HUES6 (cell line): Measurements from ENCODE around the gene NPIPB8.
"Not testable (repeated sequence)": the region's sequence is repeated elsewhere in the genome, so short reads cannot be mapped to it uniquely, and the experiment has no call there.

Experiments used
- H3K27ac ChIP-seq: 2 replicates; pipeline ENCODE4 v1.7.0; 2013; ENCODE audit warnings: low read depth, mild to moderate bottlenecking, low read length, inconsistent platforms
- H3K27me3 ChIP-seq: 2 replicates; pipeline ENCODE4 v1.6.1; 2013; ENCODE audit warnings: low read length; ENCODE audit not compliant: control insufficient read depth, insufficient read depth
- H3K36me3 ChIP-seq: 2 replicates; pipeline ENCODE4 v1.6.1; 2013; ENCODE audit warnings: low read length; ENCODE audit not compliant: control insufficient read depth, insufficient read depth
- H3K4me1 ChIP-seq: 2 replicates; pipeline ENCODE4 v1.6.1; 2013; ENCODE audit warnings: low read length; ENCODE audit not compliant: control insufficient read depth, insufficient read depth
- H3K4me3 ChIP-seq: 2 replicates; pipeline ENCODE4 v1.5.1; 2013; ENCODE audit warnings: low read depth, low read length
- H3K9ac ChIP-seq: one replicate; pipeline ENCODE4 v1.6.1; 2013; ENCODE audit warnings: mild to moderate bottlenecking, low read length
- H3K9me3 ChIP-seq: 2 replicates; pipeline ENCODE4 v1.6.1; 2013; ENCODE audit warnings: low read depth, low read length; ENCODE audit not compliant: control insufficient read depth, insufficient read depth

Gene NPIPB8

GRCh38 chr16:28637765-28638164 is at the start of gene NPIPB8:
TSS of gene NPIPB8 (plus strand) at chr16:28638065. CDS start at chr16:28638361, 296 bp downstream.
- H3K27me3 ChIP-seq, H3K27ac ChIP-seq, H3K9ac ChIP-seq, H3K36me3 ChIP-seq, H3K4me3 ChIP-seq, H3K9me3 ChIP-seq, H3K4me1 ChIP-seq: not testable (repeated sequence)

GRCh38 chr16:28589069-28589468 is 48.8 kb upstream of the NPIPB8 start:
- H3K27me3 ChIP-seq = no peaks in the 10 kb centered on the region
- peaks cover 41% of the 10 kb centered on the region for H3K36me3 ChIP-seq
- no peaks in the 10 kb centered on the region for H3K9me3 ChIP-seq
- no peaks in the 10 kb centered on the region for H3K4me1 ChIP-seq
- no peak overlapping the region for H3K27ac ChIP-seq
- no peak overlapping the region for H3K4me3 ChIP-seq
- no peak overlapping the region for H3K9ac ChIP-seq

GRCh38 chr16:28589930-28590329 is 47.9 kb upstream of the NPIPB8 start:
- H3K4me3 ChIP-seq = no peak overlapping the region
- H3K9ac ChIP-seq = no peak overlapping the region
- no peaks in the 10 kb centered on the region for H3K27me3 ChIP-seq
- no peaks in the 10 kb centered on the region for H3K9me3 ChIP-seq
- H3K4me1 ChIP-seq = no peaks in the 10 kb centered on the region
- peaks cover 39% of the 10 kb centered on the region for H3K36me3 ChIP-seq
- H3K27ac ChIP-seq = no peak overlapping the region

GRCh38 chr16:28590384-28591340 is 47.2 kb upstream of the NPIPB8 start:
- H3K9me3 ChIP-seq = no peaks in the 10 kb centered on the region
- no peaks in the 10 kb centered on the region for H3K4me1 ChIP-seq
- no peak overlapping the region for H3K9ac ChIP-seq
- H3K27ac ChIP-seq = no peak overlapping the region
- no peak overlapping the region for H3K4me3 ChIP-seq
- no peaks in the 10 kb centered on the region for H3K27me3 ChIP-seq
- H3K36me3 ChIP-seq = peaks cover 34% of the 10 kb centered on the region

GRCh38 chr16:28591355-28591754 is 46.5 kb upstream of the NPIPB8 start:
- Histone ChIP-seq H3K4me3 (no peak overlapping the region), H3K27me3 (no peaks in the 10 kb centered on the region), H3K27ac (no peak overlapping the region), H3K9ac (no peak overlapping the region), H3K4me1 (0 out of 2 replicates have a peak, but pooled peaks cover 3% of the 10 kb centered on the region), H3K9me3 (no peaks in the 10 kb centered on the region), H3K36me3 (peaks cover 32% of the 10 kb centered on the region)

GRCh38 chr16:28592511-28592910 is 45.4 kb upstream of the NPIPB8 start:
- H3K4me1 ChIP-seq = peaks cover 12% of the 10 kb centered on the region
- H3K27ac ChIP-seq = no peak overlapping the region
- no peaks in the 10 kb centered on the region for H3K9me3 ChIP-seq
- no peaks in the 10 kb centered on the region for H3K27me3 ChIP-seq
- no peak overlapping the region for H3K4me3 ChIP-seq
- no peak overlapping the region for H3K9ac ChIP-seq
- H3K36me3 ChIP-seq = peaks cover 25% of the 10 kb centered on the region

- H3K36me3 ChIP-seq = peaks cover 25% of the 10 kb centered on the region
- H3K27me3 ChIP-seq = no peaks in the 10 kb centered on the region
- H3K4me1 ChIP-seq = peaks cover 18% of the 10 kb centered on the region
- H3K9ac ChIP-seq = no peak overlapping the region
- H3K9me3 ChIP-seq = no peaks in the 10 kb centered on the region
- no peak overlapping the region for H3K4me3 ChIP-seq
- no peak overlapping the region for H3K27ac ChIP-seq
Observed at GRCh38 chr16:28592979-28593553, 44.8 kb upstream of the NPIPB8 start.

GRCh38 chr16:28595451-28595850 is 42.4 kb upstream of the NPIPB8 start:
- H3K27ac ChIP-seq, H3K9ac ChIP-seq, H3K27me3 ChIP-seq, H3K4me3 ChIP-seq, H3K9me3 ChIP-seq: not testable (repeated sequence)
- Histone ChIP-seq H3K36me3 (peaks cover 11% of the 10 kb centered on the region), H3K4me1 (peaks cover 20% of the 10 kb centered on the region)

- Histone ChIP-seq H3K27ac (no peak overlapping the region), H3K9ac (no peak overlapping the region), H3K36me3 (peaks cover 4% of the 10 kb centered on the region; the same call in 1 of the 2 replicates), H3K4me3 (no peak overlapping the region), H3K27me3 (no peaks in the 10 kb centered on the region), H3K4me1 (peaks cover 20% of the 10 kb centered on the region), H3K9me3 (no peaks in the 10 kb centered on the region)
Observed at GRCh38 chr16:28596115-28596630, 41.7 kb upstream of the NPIPB8 start.

GRCh38 chr16:28596840-28597691 is 40.8 kb upstream of the NPIPB8 start, which contains the start of gene SULT1A2:
TSS of gene SULT1A2 (minus strand) at chr16:28597050. CDS start at chr16:28595930, 1,120 bp downstream.
- Histone ChIP-seq H3K4me3 (no peak within 1 kb of the TSS), H3K4me1 (peaks cover 20% of the 10 kb centered on the region), H3K27me3 (no peaks in the 10 kb centered on the region), H3K9me3 (no peaks in the 10 kb centered on the region), H3K27ac (no peak within 1 kb of the TSS), H3K36me3 (no peaks in the 10 kb centered on the region), H3K9ac (no peak within 1 kb of the TSS)
